DND-41 (cell line): ENCODE results near the gene PACRG.

Experiments
- ATAC-seq: fragments of 200-7000 bp; cut with Tn5 transposase; 3 replicates; pipeline ENCODE4 v1.9.1; 2021; ENCODE audit warnings: low read depth; ENCODE audit not compliant: insufficient read depth
- DNase-seq: peaks from one replicate; pipeline ENCODE4 v3.0.0-alpha.2; 2020
- H2AFZ ChIP-seq: 2 replicates; pipeline ENCODE4 v1.6.0; 2012; ENCODE audit warnings: low read depth, low read length
- H3K27ac ChIP-seq: 2 replicates; pipeline ENCODE4 v1.5.1; 2012; ENCODE audit warnings: low read length, inconsistent platforms
- H3K27me3 ChIP-seq: fragments of 200-600 bp; sonication (generic); 2 replicates; pipeline ENCODE4 v1.6.0; 2012; ENCODE audit warnings: low read length, mild to moderate bottlenecking, inconsistent platforms; ENCODE audit not compliant: insufficient read depth, poor library complexity
- H3K36me3 ChIP-seq: 2 replicates; pipeline ENCODE4 v1.5.1; 2012; ENCODE audit warnings: low read length, inconsistent platforms; ENCODE audit not compliant: insufficient read depth
- H3K4me1 ChIP-seq: 2 replicates; pipeline ENCODE4 v1.5.1; 2012; ENCODE audit warnings: mild to moderate bottlenecking, low read length; ENCODE audit not compliant: insufficient read depth
- H3K4me2 ChIP-seq: 2 replicates; pipeline ENCODE4 v1.6.0; 2012; ENCODE audit warnings: mild to moderate bottlenecking, moderate library complexity, low read length, inconsistent platforms; ENCODE audit not compliant: insufficient read depth
- H3K4me3 ChIP-seq, 2 experiments: fragments of 200-600 bp in 1 of 2; shearing (Covaris generic) in 1 of 2; 2 replicates each; pipeline ENCODE4 v1.5.1; 2012 to 2016; ENCODE audit warnings: inconsistent platforms in 2 of 2, low read length in 2 of 2, mild to moderate bottlenecking in 2 of 2, low read depth in 1 of 2, moderate library complexity in 1 of 2
- H3K79me2 ChIP-seq: 2 replicates; pipeline ENCODE4 v1.6.0; 2012; ENCODE audit warnings: low read length, inconsistent platforms; ENCODE audit not compliant: insufficient read depth
- H3K9ac ChIP-seq: 2 replicates; pipeline ENCODE4 v1.6.0; 2012; ENCODE audit warnings: low read depth, mild to moderate bottlenecking, inconsistent platforms, low read length, moderate library complexity
- H3K9me3 ChIP-seq: 2 replicates; pipeline ENCODE4 v1.5.1; 2012; ENCODE audit warnings: low read length, moderate library complexity, mild to moderate bottlenecking, inconsistent platforms; ENCODE audit not compliant: insufficient read depth, severe bottlenecking
- H4K20me1 ChIP-seq: 2 replicates; pipeline ENCODE4 v1.6.0; 2012; ENCODE audit warnings: low read length; ENCODE audit not compliant: insufficient read depth
- EZH2 ChIP-seq: IDR thresholded peaks from 3 replicates; pipeline ENCODE4 v1.6.1; 2012; ENCODE audit warnings: borderline replicate concordance, low read depth, mild to moderate bottlenecking, moderate library complexity, low read length, inconsistent platforms; ENCODE audit not compliant: severe bottlenecking
- TF ChIP-seq, protein P1 (sequence below): IDR thresholded peaks from 2 replicates; pipeline ENCODE4 v1.5.1; 2012; ENCODE audit warnings: borderline replicate concordance, low read length, moderate library complexity, mild to moderate bottlenecking; ENCODE audit not compliant: poor library complexity, severe bottlenecking; ENCODE audit errors: extremely low read depth

Gene PACRG

DNA sequence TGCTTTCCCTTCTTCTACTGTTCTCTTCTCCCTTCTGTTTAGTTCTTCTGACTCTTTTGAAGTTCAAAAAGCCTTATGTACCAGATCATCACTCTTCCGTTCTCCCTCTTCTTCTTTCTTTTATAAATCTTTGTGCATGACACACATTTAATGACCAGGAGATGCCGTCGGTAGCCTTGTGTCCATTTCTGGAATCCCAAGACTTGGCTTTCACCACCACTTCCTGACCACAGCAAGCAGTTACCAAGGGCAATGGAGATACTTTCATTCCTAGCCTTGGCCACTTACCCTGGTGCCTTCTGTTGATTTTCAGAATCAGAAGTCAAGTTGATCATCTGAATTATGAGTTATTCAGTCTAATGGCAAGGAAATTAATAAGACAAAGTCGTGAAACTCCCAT, 418.3 kb downstream of the PACRG start:
- Histone ChIP-seq H3K4me2 (no peak overlapping the region), H3K27ac (no peak overlapping the region), H3K36me3 (no peaks in the 10 kb centered on the region), H3K79me2 (no peaks in the 10 kb centered on the region), H3K4me1 (no peaks in the 10 kb centered on the region), H3K4me3 (no peak overlapping the region), H4K20me1 (no peaks in the 10 kb centered on the region), H2AFZ (no peak overlapping the region), H3K27me3 (no peaks in the 10 kb centered on the region), H3K9me3 (no peaks in the 10 kb centered on the region), H3K9ac (no peak overlapping the region)
- TF ChIP-seq EZH2 = no peak
- TF ChIP-seq, protein P1, sequence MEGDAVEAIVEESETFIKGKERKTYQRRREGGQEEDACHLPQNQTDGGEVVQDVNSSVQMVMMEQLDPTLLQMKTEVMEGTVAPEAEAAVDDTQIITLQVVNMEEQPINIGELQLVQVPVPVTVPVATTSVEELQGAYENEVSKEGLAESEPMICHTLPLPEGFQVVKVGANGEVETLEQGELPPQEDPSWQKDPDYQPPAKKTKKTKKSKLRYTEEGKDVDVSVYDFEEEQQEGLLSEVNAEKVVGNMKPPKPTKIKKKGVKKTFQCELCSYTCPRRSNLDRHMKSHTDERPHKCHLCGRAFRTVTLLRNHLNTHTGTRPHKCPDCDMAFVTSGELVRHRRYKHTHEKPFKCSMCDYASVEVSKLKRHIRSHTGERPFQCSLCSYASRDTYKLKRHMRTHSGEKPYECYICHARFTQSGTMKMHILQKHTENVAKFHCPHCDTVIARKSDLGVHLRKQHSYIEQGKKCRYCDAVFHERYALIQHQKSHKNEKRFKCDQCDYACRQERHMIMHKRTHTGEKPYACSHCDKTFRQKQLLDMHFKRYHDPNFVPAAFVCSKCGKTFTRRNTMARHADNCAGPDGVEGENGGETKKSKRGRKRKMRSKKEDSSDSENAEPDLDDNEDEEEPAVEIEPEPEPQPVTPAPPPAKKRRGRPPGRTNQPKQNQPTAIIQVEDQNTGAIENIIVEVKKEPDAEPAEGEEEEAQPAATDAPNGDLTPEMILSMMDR = no peak
- no peak for ATAC-seq
- no peak for DNase-seq

DNA sequence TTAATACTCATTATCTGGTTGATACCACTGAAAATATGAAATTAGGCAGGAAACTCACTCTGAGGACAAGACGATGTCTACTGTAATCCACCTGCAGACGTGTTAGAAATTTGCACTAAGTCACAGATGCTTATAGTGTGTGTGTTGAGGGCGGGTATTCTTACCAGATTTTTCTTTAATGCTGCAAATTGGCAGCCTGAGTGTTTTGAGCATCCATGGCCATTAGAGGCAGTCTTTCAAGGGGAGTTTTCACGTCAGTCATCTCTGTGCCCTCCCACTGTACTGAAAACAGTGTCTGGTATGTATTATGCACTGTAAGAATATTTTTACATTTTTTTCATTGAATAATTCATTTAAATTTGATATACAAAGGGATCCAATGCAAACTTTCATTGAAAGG, 420.2 kb downstream of the PACRG start:
- Histone ChIP-seq H3K27ac (no peak overlapping the region), H3K9ac (no peak overlapping the region), H3K4me2 (no peak overlapping the region), H3K36me3 (no peaks in the 10 kb centered on the region), H3K27me3 (no peaks in the 10 kb centered on the region), H3K79me2 (no peaks in the 10 kb centered on the region), H2AFZ (no peak overlapping the region), H3K9me3 (no peaks in the 10 kb centered on the region), H3K4me1 (no peaks in the 10 kb centered on the region), H3K4me3 (no peak overlapping the region), H4K20me1 (no peaks in the 10 kb centered on the region)
- DNase-seq (no peak), ATAC-seq (no peak)
- TF ChIP-seq EZH2 = no peak
- TF ChIP-seq, protein P1 = no peak

DNA sequence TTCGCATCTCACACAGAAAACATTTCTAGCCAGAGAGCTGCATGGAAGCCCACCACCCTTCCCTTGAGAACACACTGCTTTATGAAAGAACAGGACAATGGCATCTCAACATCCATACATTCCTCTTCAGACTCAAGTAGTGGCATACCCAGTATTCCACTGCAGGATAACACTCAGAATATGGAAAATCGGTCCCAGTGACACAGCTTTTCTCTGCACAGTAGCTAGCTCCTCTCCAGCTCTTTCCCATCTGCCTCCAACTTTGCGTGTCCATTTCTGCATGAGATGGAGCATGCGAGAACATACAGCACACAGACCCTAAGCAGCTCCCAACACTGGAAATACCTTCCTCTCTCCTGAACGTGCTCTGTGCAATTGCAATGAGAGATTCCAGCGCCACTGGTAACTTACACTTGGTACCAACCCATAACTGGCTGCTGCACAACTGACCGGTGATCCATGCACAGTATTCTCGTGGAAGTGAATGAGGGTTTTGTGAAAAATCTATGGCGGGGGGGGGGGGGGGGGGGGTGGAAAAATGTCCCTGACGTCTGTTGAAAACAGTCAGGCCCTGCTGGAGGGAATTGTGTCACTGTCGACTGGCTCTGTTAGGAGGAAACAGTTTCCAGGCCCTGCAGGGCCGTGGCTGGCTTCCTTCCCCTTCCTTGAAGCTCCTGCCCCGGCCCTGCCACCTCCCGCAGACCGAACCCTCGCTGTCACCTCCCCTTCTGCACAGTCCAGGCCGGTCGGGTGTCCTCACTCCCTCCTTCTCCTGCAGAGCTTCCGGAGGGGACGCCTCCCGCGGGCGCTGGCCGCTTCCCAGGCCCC, 420.9 kb downstream of the PACRG start:
- Histone ChIP-seq H3K27ac (no peak overlapping the region), H4K20me1 (no peaks in the 10 kb centered on the region), H3K79me2 (no peaks in the 10 kb centered on the region), H3K4me1 (no peaks in the 10 kb centered on the region), H3K4me3 (no peak overlapping the region), H3K4me2 (no peak overlapping the region), H3K9me3 (no peaks in the 10 kb centered on the region), H2AFZ (no peak overlapping the region), H3K9ac (no peak overlapping the region), H3K36me3 (no peaks in the 10 kb centered on the region), H3K27me3 (no peaks in the 10 kb centered on the region)
- ATAC-seq (no peak), DNase-seq (no peak)
- no peak for TF ChIP-seq EZH2
- TF ChIP-seq, protein P1 = no peak
